Measurements from ENCODE around the gene MAN1C1. TPM values are rescaled to one million over a fixed set of nuclear protein-coding genes. Genes with fewer than 3 reads are reported as not detected.

MAN1C1 gene
- total and polyA plus RNA-seq, 4 donors: 4.6 to 14.7 (median 13.1) TPM

DNA sequence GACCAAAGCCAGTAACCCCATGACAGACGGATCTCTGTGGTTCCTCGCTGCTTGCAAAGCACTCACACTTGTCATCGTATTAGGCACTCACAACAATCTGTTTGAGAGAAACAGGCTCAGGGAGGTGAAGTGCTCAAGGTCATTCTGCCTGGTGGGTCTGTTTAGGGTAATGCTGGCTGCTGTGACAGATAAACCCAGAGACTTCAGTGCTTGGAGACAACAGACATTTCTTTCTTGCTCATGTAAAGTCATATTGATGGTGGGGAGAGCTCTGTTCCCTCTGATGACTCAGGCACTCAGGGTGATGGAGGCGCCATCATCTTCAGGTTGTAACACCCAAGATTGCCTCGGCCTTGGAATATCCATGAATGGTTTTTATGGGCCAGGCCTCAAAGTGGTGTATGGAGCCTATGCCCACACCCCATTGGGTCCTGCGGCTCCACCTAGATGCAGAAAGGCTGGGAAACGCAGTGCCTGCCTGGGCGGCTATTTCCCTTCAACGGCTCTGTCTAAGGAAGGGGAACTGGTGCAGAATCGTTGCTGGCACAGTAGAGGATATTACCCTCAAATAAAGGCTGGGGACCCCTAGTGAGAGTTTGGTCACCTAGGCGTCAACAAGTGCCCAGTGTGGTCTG lies 111.8 kb downstream of the MAN1C1 start:
- no peak for DNase-seq
- H3K9me3 ChIP-seq (ENCODE audit: control insufficient read depth in 4 of 4, insufficient read depth in 3 of 4, low read length in 3 of 4): peaks cover 0 to 4% (median 0%) of the 10 kb centered on the region in 4 donors
- H3K36me3 ChIP-seq (ENCODE audit: control insufficient read depth in 4 of 4, insufficient read depth in 4 of 4, low read length in 4 of 4): no peaks in the 10 kb centered on the region
- H3K4me3 ChIP-seq: no peak overlapping the region
- H3K9ac ChIP-seq (ENCODE audit: insufficient read depth in 1 of 2, low read length in 2 of 2): no peak overlapping the region
- H3K4me1 ChIP-seq (ENCODE audit: control insufficient read depth in 5 of 5, insufficient read depth in 5 of 5, low read length in 5 of 5): peaks cover 5 to 26% (median 16%) of the 10 kb centered on the region in 5 donors
- no peak for ATAC-seq (ENCODE audit: insufficient read depth, low FRiP score)
- WGBS, 2 donors: 82 to 90% methylated on average over 11 of the region's 11 CpGs
- TF ChIP-seq, protein P1, sequence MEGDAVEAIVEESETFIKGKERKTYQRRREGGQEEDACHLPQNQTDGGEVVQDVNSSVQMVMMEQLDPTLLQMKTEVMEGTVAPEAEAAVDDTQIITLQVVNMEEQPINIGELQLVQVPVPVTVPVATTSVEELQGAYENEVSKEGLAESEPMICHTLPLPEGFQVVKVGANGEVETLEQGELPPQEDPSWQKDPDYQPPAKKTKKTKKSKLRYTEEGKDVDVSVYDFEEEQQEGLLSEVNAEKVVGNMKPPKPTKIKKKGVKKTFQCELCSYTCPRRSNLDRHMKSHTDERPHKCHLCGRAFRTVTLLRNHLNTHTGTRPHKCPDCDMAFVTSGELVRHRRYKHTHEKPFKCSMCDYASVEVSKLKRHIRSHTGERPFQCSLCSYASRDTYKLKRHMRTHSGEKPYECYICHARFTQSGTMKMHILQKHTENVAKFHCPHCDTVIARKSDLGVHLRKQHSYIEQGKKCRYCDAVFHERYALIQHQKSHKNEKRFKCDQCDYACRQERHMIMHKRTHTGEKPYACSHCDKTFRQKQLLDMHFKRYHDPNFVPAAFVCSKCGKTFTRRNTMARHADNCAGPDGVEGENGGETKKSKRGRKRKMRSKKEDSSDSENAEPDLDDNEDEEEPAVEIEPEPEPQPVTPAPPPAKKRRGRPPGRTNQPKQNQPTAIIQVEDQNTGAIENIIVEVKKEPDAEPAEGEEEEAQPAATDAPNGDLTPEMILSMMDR (IDR thresholded peaks at IDR 0.05; ENCODE audit: control extremely low read depth, extremely low read depth): no peak
- H3K27me3 ChIP-seq (ENCODE audit: control insufficient read depth in 3 of 3, insufficient read depth in 3 of 3, low read length in 2 of 3): no peaks in the 10 kb centered on the region
- peak overlapping the region in 1 of 2 donors; percentile 68 for H3K27ac ChIP-seq (ENCODE audit: low read depth in 1 of 2, low read length in 1 of 2)

DNA sequence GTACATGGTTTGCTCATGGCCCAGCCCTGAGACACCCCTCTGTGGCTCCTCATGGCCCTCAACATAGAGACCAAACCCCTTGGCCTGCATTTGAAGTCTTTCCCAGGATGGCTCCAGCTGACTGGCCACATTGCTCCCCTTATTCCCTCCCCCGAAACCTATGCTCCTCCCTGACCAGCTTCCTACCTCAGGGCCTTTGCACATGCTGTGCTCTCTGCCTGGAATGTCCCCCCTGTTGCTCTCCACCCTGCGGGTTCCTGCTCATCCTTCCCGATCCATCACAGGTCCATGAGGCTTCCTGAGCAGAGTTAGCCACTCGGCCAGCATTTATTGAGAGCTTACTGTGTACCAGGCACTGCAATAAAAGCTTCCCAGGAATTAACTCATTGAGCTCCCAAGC lies 112.5 kb downstream of the MAN1C1 start:
- peak overlapping the region in 1 of 2 donors; percentile 68 for H3K27ac ChIP-seq (ENCODE audit: low read depth in 1 of 2, low read length in 1 of 2)
- peaks cover 5 to 26% (median 16%) of the 10 kb centered on the region in 5 donors for H3K4me1 ChIP-seq (ENCODE audit: control insufficient read depth in 5 of 5, insufficient read depth in 5 of 5, low read length in 5 of 5)

DNA sequence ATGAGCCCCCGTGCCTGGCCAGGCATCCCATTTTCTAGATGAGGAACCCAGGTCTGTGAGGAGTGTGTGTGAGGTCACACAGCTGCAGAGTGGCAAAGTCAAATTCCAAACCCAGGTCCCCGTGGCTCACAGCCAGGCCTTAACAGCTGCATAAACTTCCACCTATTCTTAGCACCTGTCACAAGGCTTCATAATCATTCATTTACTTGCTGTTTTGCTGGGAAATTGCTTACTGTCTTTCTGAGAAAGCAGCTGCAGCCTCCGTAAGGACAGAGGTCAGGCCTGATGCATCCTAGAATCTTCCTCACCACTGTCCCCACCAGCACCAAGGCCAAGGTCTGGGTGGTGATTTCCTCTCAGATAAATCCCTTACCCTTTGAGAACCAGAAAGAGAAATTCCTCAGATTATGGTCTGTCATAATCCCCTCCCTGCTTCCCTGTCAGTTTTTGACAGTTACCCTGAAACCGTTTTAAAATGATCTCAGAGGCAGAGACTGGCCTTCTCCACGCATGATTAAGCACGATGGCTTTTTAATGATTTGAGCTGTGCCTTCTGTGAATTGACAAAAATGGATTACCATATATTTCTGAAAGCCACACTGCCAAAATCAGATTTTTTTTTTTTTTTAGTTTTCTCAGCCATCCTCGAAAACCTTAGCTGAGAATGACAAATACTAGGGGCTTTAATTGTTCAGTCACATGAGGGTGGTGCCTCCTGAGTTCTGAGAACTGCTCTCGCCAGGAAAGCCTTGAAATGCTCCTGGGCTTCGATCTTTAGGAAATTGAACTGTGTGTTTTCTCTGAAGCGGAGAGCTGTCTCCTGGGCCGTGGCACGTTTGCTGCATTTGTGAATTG lies 113.4 kb downstream of the MAN1C1 start:
- DNase-seq: no peak
- TF ChIP-seq, protein P1 (IDR thresholded peaks at IDR 0.05; ENCODE audit: control extremely low read depth, extremely low read depth): no peak
- ATAC-seq (ENCODE audit: insufficient read depth, low FRiP score): no peak
- Histone ChIP-seq H3K36me3 (ENCODE audit: control insufficient read depth in 4 of 4, insufficient read depth in 4 of 4, low read length in 4 of 4) (no peaks in the 10 kb centered on the region), H3K27ac (ENCODE audit: low read depth in 1 of 2, low read length in 1 of 2) (no peak overlapping the region), H3K4me3 (no peak overlapping the region), H3K27me3 (ENCODE audit: control insufficient read depth in 3 of 3, insufficient read depth in 3 of 3, low read length in 2 of 3) (no peaks in the 10 kb centered on the region), H3K4me1 (ENCODE audit: control insufficient read depth in 5 of 5, insufficient read depth in 5 of 5, low read length in 5 of 5) (peaks cover 5 to 26% (median 16%) of the 10 kb centered on the region in 5 donors), H3K9me3 (ENCODE audit: control insufficient read depth in 4 of 4, insufficient read depth in 3 of 4, low read length in 3 of 4) (peaks cover 0 to 4% (median 0%) of the 10 kb centered on the region in 4 donors), H3K9ac (ENCODE audit: insufficient read depth in 1 of 2, low read length in 2 of 2) (no peak overlapping the region)
- 70 to 72% methylated on average over 12 of the region's 12 CpGs for WGBS, 2 donors

More for the DNA sequence above, 112.5 kb downstream of the MAN1C1 start:
- DNase-seq (no peak), ATAC-seq (ENCODE audit: insufficient read depth, low FRiP score) (no peak)
- Histone ChIP-seq H3K27me3 (ENCODE audit: control insufficient read depth in 3 of 3, insufficient read depth in 3 of 3, low read length in 2 of 3) (no peaks in the 10 kb centered on the region), H3K4me3 (no peak overlapping the region), H3K36me3 (ENCODE audit: control insufficient read depth in 4 of 4, insufficient read depth in 4 of 4, low read length in 4 of 4) (no peaks in the 10 kb centered on the region), H3K9ac (ENCODE audit: insufficient read depth in 1 of 2, low read length in 2 of 2) (no peak overlapping the region), H3K9me3 (ENCODE audit: control insufficient read depth in 4 of 4, insufficient read depth in 3 of 4, low read length in 3 of 4) (peaks cover 0 to 4% (median 0%) of the 10 kb centered on the region in 4 donors)
- WGBS, 2 donors: 96% methylated on average over 4 of the region's 4 CpGs
- TF ChIP-seq, protein P1 (IDR thresholded peaks at IDR 0.05; ENCODE audit: control extremely low read depth, extremely low read depth): no peak
